GM21390 (cell line): ENCODE measurements around the gene CLDN11.

ENCODE experiments used
- ATAC-seq: cut with Tn5 transposase; IDR thresholded peaks from one replicate; pipeline ENCODE4 v1.9.1; 2021; ENCODE audit not compliant: unreplicated experiment

Gene CLDN11

GRCh38 chr3:170470063-170471016, 51.7 kb downstream of the CLDN11 start:
- ATAC-seq = no peak

GRCh38 chr3:170471149-170471548, 52.5 kb downstream of the CLDN11 start:
- no peak for ATAC-seq

GRCh38 chr3:170473358-170473757, 54.7 kb downstream of the CLDN11 start:
- ATAC-seq = no peak

GRCh38 chr3:170475092-170475685, 56.5 kb downstream of the CLDN11 start:
- no peak for ATAC-seq

- no peak for ATAC-seq
Observed at GRCh38 chr3:170476291-170476690, 57.6 kb downstream of the CLDN11 start.

GRCh38 chr3:170477395-170477794, 58.7 kb downstream of the CLDN11 start:
- ATAC-seq = no peak

GRCh38 chr3:170480111-170480510, 61.4 kb downstream of the CLDN11 start:
- ATAC-seq = no peak

- ATAC-seq = no peak
Observed at GRCh38 chr3:170482199-170482598, 63.5 kb downstream of the CLDN11 start.

GRCh38 chr3:170483485-170484262, 65.0 kb downstream of the CLDN11 start:
- ATAC-seq = no peak
